Breast epithelium (tissue), 4 donors: ENCODE data around the gene DNM3. TPM values are rescaled to one million over a fixed set of nuclear protein-coding genes. Genes with fewer than 3 reads are reported as not detected.

Experiments used
- DNase-seq, 2 donors: peaks; one replicate each; pipeline ENCODE4 v3.0.0-alpha.2; 2019; ENCODE audit warnings: low spot score in 2 of 2
- H3K27ac ChIP-seq, 2 donors: fragments of 200-600 bp; sonication (generic) in 1 of 2; one replicate each; pipeline ENCODE4 v1.5.1; 2016 to 2019; ENCODE audit warnings: mild to moderate bottlenecking in 1 of 2
- H3K27me3 ChIP-seq, 2 donors: fragments of 200-600 bp; sonication (generic) in 1 of 2; one replicate each; pipeline versions ENCODE4 v1.5.1 to v1.6.0; 2017 to 2019; ENCODE audit warnings: control low read depth in 1 of 2, mild to moderate bottlenecking in 1 of 2
- H3K36me3 ChIP-seq: fragments of 200-600 bp; one replicate; pipeline ENCODE4 v1.5.1; 2019
- H3K4me1 ChIP-seq, 2 donors: fragments of 200-600 bp; sonication (generic); one replicate each; pipeline ENCODE4 v1.5.1; 2016 to 2019; ENCODE audit warnings: control low read depth in 1 of 2
- H3K4me3 ChIP-seq, 3 donors: fragments of 200-600 bp; sonication (generic); 1 replicate in 2 of 3; 2 replicates in 1 of 3; pipeline ENCODE4 v1.5.1; 2016 to 2019; ENCODE audit warnings: mild to moderate bottlenecking in 3 of 3, moderate library complexity in 2 of 3
- H3K9me3 ChIP-seq, 2 donors: fragments of 200-600 bp; sonication (generic) in 1 of 2; one replicate each; pipeline ENCODE4 v1.5.1; 2016 to 2019; ENCODE audit warnings: control low read depth in 1 of 2
- POLR2A ChIP-seq: fragments of 450-650 bp; IDR thresholded peaks from one replicate; pipeline ENCODE4 v1.6.1; 2016; ENCODE audit warnings: antibody characterized with exemption, mild to moderate bottlenecking, moderate library complexity
- POLR2AphosphoS5 ChIP-seq, 3 donors: sonication (generic); formaldehyde crosslinking; IDR thresholded peaks; one replicate each; pipeline ENCODE4 v1.6.1; 2017; ENCODE audit warnings: antibody characterized with exemption in 3 of 3
- intact Hi-C: fragments of 100-400 bp; cut with DNase I; formaldehyde crosslinking; loops from one replicate; pipeline ENCODE4 v1.15.1; 2023; ENCODE audit warnings: low total_unique reads
- total RNA-seq, 3 donors: library from RNA; depleted of rRNA; stranded (reverse); fragments of >200 nt; gene quantifications; one replicate each; pipeline ENCODE4 v1.1.0, GENCODE V29; 2016
- TF ChIP-seq, protein P1 (sequence below), 3 donors: fragments of 450-650 bp; IDR thresholded peaks; one replicate each; pipeline ENCODE4 v1.5.1; 2016 to 2017; ENCODE audit warnings: antibody characterized with exemption in 3 of 3, mild to moderate bottlenecking in 3 of 3, moderate library complexity in 3 of 3

The DNM3 gene
- total RNA-seq, 3 donors from 2014 or later: 5.1 to 7.5 (median 6.6) TPM

DNA sequence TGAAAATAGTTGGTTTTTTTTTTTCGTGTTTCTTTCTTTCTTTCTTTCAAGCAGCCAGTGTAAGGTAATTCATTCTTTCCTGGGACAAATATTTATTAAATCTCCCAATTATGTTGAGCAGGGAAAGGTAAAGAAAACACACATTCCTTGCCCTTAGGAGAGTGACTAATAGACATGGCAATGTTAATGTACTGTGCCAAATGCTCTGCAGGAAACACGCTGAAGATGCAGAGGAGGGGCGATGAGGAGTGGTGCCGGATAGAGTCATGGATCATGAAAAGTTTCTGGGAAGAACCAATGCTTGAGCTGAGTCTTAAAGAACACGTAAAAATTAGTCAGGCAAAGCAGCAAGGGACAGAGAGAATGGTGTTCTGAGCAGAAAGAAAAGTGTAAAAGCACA, 199.2 kb downstream of the DNM3 start:
- H3K36me3 ChIP-seq: no peaks in the 10 kb centered on the region
- H3K4me3 ChIP-seq: no peak overlapping the region
- intact Hi-C loops: no loop called here
- TF ChIP-seq POLR2A: no peak
- TF ChIP-seq, protein P1, sequence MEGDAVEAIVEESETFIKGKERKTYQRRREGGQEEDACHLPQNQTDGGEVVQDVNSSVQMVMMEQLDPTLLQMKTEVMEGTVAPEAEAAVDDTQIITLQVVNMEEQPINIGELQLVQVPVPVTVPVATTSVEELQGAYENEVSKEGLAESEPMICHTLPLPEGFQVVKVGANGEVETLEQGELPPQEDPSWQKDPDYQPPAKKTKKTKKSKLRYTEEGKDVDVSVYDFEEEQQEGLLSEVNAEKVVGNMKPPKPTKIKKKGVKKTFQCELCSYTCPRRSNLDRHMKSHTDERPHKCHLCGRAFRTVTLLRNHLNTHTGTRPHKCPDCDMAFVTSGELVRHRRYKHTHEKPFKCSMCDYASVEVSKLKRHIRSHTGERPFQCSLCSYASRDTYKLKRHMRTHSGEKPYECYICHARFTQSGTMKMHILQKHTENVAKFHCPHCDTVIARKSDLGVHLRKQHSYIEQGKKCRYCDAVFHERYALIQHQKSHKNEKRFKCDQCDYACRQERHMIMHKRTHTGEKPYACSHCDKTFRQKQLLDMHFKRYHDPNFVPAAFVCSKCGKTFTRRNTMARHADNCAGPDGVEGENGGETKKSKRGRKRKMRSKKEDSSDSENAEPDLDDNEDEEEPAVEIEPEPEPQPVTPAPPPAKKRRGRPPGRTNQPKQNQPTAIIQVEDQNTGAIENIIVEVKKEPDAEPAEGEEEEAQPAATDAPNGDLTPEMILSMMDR (IDR thresholded peaks at IDR 0.05): no peak
- TF ChIP-seq POLR2AphosphoS5 (IDR thresholded peaks at IDR 0.05): no peak
- H3K27ac ChIP-seq: no peak overlapping the region
- no peaks in the 10 kb centered on the region for H3K4me1 ChIP-seq
- H3K9me3 ChIP-seq: no peaks in the 10 kb centered on the region
- DNase-seq: no peak
- H3K27me3 ChIP-seq: no peaks in the 10 kb centered on the region

DNA sequence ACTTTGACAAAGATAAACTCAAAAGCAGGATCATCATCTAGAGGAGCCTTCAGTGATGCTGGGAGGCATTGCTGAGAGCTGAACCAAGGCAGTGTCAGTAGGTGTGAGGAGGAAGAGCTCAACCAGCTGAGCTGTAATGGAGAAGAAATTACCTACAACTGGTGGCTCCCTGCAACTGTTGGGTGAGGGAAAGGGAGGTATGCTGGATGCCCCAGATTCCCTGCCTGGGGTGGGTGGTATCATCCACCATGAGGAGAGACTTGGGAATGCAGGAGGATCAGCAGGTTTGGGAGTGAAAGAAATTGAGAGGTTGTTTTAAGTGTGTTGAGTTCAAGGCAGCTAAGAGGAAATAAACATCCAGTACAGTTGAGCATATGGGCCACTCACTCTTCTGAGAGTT, 199.8 kb downstream of the DNM3 start:
- no peak for DNase-seq
- no peaks in the 10 kb centered on the region for H3K27me3 ChIP-seq
- no peaks in the 10 kb centered on the region for H3K36me3 ChIP-seq
- no peak overlapping the region for H3K4me3 ChIP-seq
- intact Hi-C loops: no loop called here
- H3K27ac ChIP-seq: no peak overlapping the region
- TF ChIP-seq POLR2AphosphoS5 (IDR thresholded peaks at IDR 0.05): no peak
- TF ChIP-seq POLR2A: no peak
- TF ChIP-seq, protein P1 (IDR thresholded peaks at IDR 0.05): no peak
- no peaks in the 10 kb centered on the region for H3K9me3 ChIP-seq
- no peaks in the 10 kb centered on the region for H3K4me1 ChIP-seq

DNA sequence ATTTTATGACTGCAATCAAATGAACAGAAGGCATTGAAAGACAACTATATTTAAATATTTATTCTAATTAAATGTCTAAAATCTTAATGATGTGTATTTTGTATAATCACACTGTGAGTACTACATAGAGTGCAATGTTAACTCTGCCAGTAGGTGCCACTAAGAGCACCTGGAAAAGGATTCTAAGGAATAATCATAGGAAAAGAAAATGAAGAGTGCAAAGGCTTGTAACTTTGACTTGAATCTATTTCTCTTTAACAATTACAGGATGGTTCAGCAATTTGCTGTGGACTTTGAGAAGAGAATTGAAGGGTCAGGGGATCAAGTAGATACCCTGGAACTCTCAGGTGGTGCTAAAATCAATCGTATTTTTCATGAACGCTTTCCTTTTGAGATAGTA, 200.4 kb downstream of the DNM3 start:
- Histone ChIP-seq H3K27ac (no peak overlapping the region), H3K4me1 (no peaks in the 10 kb centered on the region), H3K9me3 (no peaks in the 10 kb centered on the region), H3K36me3 (no peaks in the 10 kb centered on the region), H3K4me3 (no peak overlapping the region), H3K27me3 (no peaks in the 10 kb centered on the region)
- DNase-seq: no peak
- TF ChIP-seq, protein P1 (IDR thresholded peaks at IDR 0.05): peak; percentile 16 to 49 (median 21)
- TF ChIP-seq POLR2A: no peak
- intact Hi-C loops: no loop called here

DNA sequence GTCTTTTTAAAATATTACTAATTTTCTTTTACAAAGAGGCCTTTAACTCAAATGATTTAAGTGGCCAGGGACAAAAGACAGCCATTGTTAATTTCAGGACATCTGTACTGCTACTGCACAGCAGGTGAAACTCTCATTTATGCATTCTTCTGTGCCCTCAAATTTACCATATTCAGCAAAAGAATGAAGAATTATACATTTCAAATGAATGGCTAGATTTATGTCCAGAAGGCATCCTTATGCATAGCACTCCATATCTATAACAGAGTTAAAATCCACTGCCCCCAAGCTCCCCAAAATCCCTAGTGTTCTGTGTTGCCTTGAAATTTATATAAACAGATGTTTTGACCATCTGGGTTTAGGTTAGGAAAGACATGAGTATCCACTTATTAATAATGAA, 202.6 kb downstream of the DNM3 start:
- DNase-seq: no peak
- intact Hi-C loops: no loop called here
- Histone ChIP-seq H3K27me3 (no peaks in the 10 kb centered on the region), H3K27ac (no peak overlapping the region), H3K9me3 (no peaks in the 10 kb centered on the region), H3K36me3 (no peaks in the 10 kb centered on the region), H3K4me1 (no peaks in the 10 kb centered on the region), H3K4me3 (no peak overlapping the region)
- TF ChIP-seq, protein P1 (IDR thresholded peaks at IDR 0.05): no peak
- TF ChIP-seq POLR2A: no peak
- TF ChIP-seq POLR2AphosphoS5 (IDR thresholded peaks at IDR 0.05): no peak

DNA sequence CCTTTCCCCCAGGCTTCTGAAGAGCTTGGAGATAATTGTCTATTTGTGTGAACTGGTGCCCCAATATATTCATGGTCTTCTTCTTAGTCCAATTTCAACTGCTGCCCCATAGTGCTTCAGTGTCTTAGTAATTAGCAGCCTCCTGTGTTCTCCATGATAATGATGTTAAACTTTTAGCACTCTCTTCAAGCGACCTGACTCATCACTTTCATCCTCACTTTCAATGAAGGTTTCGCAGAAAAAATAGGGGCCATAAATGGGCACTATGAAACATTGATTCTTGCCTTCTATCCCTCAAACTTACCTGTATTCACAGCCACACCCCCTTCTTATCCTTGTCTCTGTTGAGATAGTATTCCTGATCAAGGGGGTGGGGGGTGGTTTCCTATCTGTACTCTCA, 210.6 kb downstream of the DNM3 start:
- Histone ChIP-seq H3K27me3 (no peaks in the 10 kb centered on the region), H3K4me3 (no peak overlapping the region), H3K27ac (no peak overlapping the region), H3K9me3 (no peaks in the 10 kb centered on the region), H3K4me1 (no peaks in the 10 kb centered on the region), H3K36me3 (no peaks in the 10 kb centered on the region)
- TF ChIP-seq POLR2A: no peak
- no peak for TF ChIP-seq POLR2AphosphoS5 (IDR thresholded peaks at IDR 0.05)
- TF ChIP-seq, protein P1 (IDR thresholded peaks at IDR 0.05): no peak
- no peak for DNase-seq
- intact Hi-C loops: no loop called here
